Mesodermal cell (in vitro differentiated cells): ENCODE data around the gene IGSF9B.

Experiments used
- H3K27ac ChIP-seq: 2 replicates; pipeline ENCODE4 v1.7.0; 2013; ENCODE audit warnings: mild to moderate bottlenecking, low read depth, low read length, moderate library complexity; ENCODE audit not compliant: severe bottlenecking
- H3K36me3 ChIP-seq: 2 replicates; pipeline ENCODE4 v1.7.1; 2013; ENCODE audit warnings: mild to moderate bottlenecking, low read length, moderate library complexity; ENCODE audit not compliant: control insufficient read depth, insufficient read depth
- H3K4me1 ChIP-seq: one replicate; pipeline ENCODE4 v1.7.1; 2013; ENCODE audit warnings: mild to moderate bottlenecking, low read length; ENCODE audit not compliant: insufficient read depth, control insufficient read depth, poor library complexity, severe bottlenecking
- H3K4me3 ChIP-seq: 2 replicates; pipeline ENCODE4 v1.7.0; 2013; ENCODE audit warnings: low read length, control low read depth, mild to moderate bottlenecking; ENCODE audit not compliant: insufficient read depth, poor library complexity, severe bottlenecking; ENCODE audit errors: extremely low read depth
- H3K9me3 ChIP-seq: 2 replicates; pipeline ENCODE4 v1.7.1; 2013; ENCODE audit warnings: mild to moderate bottlenecking, low read length, moderate library complexity; ENCODE audit not compliant: control insufficient read depth
- WGBS, 2 experiments: methylation state at CpG; one replicate each; pipeline ENCODE4 v1.1.5; 2013; ENCODE audit warnings: missing lambda C conversion rate in 2 of 2; ENCODE audit not compliant: insufficient coverage in 2 of 2; 5-methylcytosine and 5-hydroxymethylcytosine counted together

The IGSF9B gene

GRCh38 chr11:133906746-133907145 lies 50.0 kb downstream of the IGSF9B start:
- Histone ChIP-seq H3K9me3 (no peaks in the 10 kb centered on the region), H3K4me1 (no peaks in the 10 kb centered on the region), H3K4me3 (no peak overlapping the region), H3K36me3 (no peaks in the 10 kb centered on the region), H3K27ac (no peak overlapping the region)
- 93 to 94% methylated on average over 11 to 12 of the region's 13 CpGs for WGBS, 2 experiments

DNA sequence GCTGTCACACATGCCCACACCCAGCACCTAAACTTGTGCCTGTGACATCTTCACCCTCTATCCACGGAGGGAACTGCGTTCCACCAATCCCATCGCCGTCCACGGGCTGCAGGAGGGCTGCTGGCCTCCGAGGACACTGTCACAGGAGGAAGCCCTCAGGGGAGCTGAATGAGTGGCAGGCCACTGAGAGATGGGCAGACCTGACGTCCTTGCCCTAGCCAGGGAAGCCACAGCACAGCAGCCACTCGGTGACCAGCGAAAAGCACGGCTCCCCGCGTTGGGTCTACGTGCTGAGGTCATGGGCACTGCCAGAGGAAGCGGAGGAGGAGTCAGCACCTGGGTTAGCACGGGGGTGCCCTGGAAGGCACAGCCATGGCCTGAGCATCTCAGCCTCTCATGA lies 50.5 kb downstream of the IGSF9B start:
- H3K9me3 ChIP-seq = no peaks in the 10 kb centered on the region
- H3K4me1 ChIP-seq = no peaks in the 10 kb centered on the region
- 88 to 97% methylated on average over 12 to 15 of the region's 15 CpGs for WGBS, 2 experiments
- H3K27ac ChIP-seq = no peak overlapping the region
- H3K4me3 ChIP-seq = no peak overlapping the region
- no peaks in the 10 kb centered on the region for H3K36me3 ChIP-seq

DNA sequence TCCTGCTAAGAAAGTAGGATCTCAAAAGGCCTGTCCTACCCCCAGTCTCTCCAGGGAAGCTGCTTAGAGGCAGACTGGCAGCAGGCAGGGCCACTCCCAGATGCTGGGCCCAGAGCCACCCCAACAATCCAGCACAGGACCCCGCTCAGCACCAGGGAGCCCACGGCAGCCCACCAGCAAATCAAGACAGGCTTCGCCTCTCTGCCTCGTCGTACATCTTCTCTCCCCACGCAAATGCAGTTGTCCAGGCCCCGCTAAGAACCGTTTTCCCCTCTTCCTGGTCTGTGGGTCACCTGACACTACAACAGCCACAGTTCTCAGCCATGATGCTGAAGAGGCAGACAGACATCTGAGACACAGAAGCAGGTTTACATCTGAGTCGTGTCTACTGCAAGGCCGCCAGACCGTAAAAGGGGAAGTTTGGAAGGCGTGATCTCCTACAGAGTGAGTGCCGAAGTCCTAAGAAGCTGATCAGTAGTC lies 51.1 kb downstream of the IGSF9B start:
- no peak overlapping the region for H3K27ac ChIP-seq
- no peaks in the 10 kb centered on the region for H3K9me3 ChIP-seq
- 89 to 95% methylated on average over 13 of the region's 13 CpGs for WGBS, 2 experiments
- H3K4me1 ChIP-seq = no peaks in the 10 kb centered on the region
- H3K4me3 ChIP-seq = no peak overlapping the region
- H3K36me3 ChIP-seq = no peaks in the 10 kb centered on the region

DNA sequence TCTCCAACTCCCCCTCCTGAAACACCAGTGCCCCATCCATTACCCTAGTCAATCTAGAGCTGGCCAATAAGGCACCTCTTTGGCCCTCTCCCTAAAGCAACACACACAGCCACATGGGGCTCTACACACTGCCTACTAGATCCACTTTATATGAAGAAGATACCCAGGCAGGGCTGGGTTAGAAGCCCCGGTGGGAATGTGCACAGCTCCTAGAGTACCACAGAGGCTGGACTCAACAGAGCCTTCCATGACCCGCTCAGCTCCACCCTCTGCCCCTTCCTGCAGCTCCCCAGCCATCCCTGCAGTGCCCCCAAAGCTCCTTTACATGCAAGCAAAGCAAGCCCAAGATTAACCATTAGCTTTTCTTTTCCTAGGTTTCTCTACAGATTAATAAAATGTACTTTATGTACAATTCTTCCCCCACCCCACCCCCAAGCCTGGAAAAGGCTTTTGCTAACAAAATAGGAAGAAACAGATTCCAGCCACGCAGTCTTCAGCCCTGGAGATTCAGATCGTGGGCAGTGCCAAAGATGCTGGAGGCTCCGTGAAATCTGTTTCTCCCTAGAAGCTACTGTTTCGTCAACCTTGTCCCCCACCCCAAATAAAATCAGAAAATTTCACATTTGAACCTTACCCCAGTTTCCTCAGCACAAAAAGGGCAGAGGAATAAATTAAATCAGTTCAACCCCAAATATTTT lies 51.8 kb downstream of the IGSF9B start:
- WGBS, 2 experiments = 86 to 90% methylated on average over 2 to 6 of the region's 6 CpGs
- Histone ChIP-seq H3K4me3 (no peak overlapping the region), H3K9me3 (no peaks in the 10 kb centered on the region), H3K27ac (no peak overlapping the region), H3K36me3 (no peaks in the 10 kb centered on the region), H3K4me1 (no peaks in the 10 kb centered on the region)

DNA sequence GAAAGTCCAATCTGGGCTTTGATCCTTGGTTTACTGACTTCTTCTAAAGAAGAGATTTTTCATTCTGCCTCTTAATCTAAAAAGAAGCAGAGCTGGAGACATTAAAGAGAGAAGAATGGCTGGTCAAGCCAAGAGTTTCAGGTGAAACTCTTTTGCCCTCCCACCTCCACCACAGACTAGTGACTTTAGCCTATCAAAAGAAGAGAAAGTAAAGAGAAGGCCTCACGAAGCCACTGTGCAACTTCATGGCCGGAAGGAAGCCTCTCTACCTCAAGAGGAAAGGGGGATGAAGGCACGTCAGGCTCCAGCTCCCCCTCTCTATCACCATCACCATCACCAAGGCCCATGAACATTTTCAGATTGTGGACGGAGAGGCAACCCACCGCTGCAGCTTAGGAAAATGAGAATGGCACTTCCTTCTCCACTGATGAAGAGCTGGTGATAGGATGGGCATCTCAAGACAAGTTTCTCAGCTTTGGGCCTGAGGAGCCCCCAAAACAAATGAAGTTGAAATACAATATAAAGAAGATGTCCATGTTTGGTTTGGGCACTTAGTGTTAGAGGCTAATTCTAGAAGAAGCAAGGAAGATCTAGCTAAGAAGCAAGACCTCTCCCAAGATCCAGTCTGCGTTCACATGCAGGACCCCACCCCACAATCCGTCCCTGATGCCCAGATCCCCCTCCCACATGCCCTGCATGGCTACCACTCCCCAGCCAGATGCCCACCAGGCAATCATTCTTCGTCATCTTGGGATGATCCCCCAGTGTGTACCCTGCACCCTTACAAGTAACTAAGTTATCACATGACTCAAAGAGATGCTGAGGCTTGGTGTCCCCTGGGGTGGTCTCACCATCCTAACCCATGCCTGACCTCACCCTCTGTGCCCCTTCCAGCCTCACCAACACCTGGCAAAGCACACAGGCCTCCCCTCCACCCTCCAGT lies 52.6 kb downstream of the IGSF9B start:
- H3K4me1 ChIP-seq = no peaks in the 10 kb centered on the region
- no peaks in the 10 kb centered on the region for H3K36me3 ChIP-seq
- WGBS, 2 experiments = 89 to 100% methylated on average over 2 to 4 of the region's 8 CpGs
- H3K9me3 ChIP-seq = no peaks in the 10 kb centered on the region
- no peak overlapping the region for H3K4me3 ChIP-seq
- no peak overlapping the region for H3K27ac ChIP-seq

DNA sequence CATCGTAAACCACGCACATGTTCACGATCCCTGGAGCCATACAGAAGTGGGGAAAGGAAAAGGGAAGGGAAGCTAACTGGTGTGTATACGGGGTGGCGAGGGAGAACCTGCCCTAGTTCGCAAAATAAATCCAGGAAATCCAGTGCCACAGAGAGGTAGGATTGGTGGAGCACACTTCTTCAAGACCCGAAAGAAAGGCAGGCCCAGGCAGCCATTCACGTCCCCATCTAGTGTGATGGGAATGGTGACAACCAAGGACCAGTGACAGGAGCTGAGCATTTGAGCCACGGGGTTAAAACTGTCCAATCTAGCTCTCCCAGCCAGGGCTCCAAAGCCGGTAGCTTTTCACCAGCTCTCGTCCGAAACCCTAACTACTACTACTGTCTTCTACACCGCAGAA lies 53.7 kb downstream of the IGSF9B start:
- Histone ChIP-seq H3K36me3 (no peaks in the 10 kb centered on the region), H3K4me1 (no peaks in the 10 kb centered on the region), H3K4me3 (no peak overlapping the region), H3K27ac (no peak overlapping the region), H3K9me3 (no peaks in the 10 kb centered on the region)
- 96 to 98% methylated on average over 10 to 11 of the region's 13 CpGs for WGBS, 2 experiments

- Histone ChIP-seq H3K4me1 (no peaks in the 10 kb centered on the region), H3K27ac (no peak overlapping the region), H3K36me3 (no peaks in the 10 kb centered on the region), H3K4me3 (no peak overlapping the region), H3K9me3 (no peaks in the 10 kb centered on the region)
- 91 to 100% methylated on average over 4 of the region's 4 CpGs for WGBS, 2 experiments
Observed at GRCh38 chr11:133902506-133902905, 54.3 kb downstream of the IGSF9B start.

DNA sequence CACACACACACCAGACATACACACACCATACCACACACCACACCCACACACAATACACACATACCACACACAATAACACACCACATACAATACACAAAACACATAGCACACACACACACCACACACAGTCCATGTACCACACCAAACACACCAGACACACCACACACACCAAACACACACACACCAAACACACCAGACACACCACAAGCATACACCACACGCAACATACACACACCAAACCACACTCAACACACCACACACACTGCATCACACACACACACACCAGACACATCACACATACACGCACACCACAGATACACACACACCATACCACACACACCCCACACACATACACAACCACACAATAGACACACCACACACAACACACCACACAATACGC lies 54.8 kb downstream of the IGSF9B start:
- Histone ChIP-seq H3K4me3 (no peak overlapping the region), H3K9me3 (no peaks in the 10 kb centered on the region), H3K36me3 (no peaks in the 10 kb centered on the region), H3K4me1 (no peaks in the 10 kb centered on the region), H3K27ac (no peak overlapping the region)
- 71 to 90% methylated on average over 2 of the region's 3 CpGs for WGBS, 2 experiments

DNA sequence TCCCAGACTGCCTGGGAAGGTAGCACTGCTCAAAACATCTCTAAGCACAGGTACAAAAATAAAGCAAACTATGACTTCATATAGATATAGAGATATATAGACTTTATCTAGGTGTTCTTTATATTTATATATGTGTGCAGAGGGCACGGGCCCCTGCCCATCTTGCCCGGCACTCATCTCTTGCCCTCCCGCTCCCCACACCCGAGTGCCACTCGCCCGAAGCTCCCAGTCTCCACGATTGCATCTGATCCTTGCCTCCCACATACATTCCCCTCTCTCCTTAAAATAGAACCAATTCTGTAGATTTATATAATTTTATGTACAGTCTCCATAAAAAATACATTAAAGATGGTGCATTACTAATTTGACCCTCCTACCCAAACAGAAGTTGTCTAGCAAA lies 55.5 kb downstream of the IGSF9B start:
- no peaks in the 10 kb centered on the region for H3K4me1 ChIP-seq
- no peaks in the 10 kb centered on the region for H3K9me3 ChIP-seq
- no peak overlapping the region for H3K27ac ChIP-seq
- H3K36me3 ChIP-seq = no peaks in the 10 kb centered on the region
- H3K4me3 ChIP-seq = no peak overlapping the region
- 100% methylated on average over 3 of the region's 7 CpGs; no CpG with 5 or more reads in 1 of the 2 experiments for WGBS, 2 experiments

DNA sequence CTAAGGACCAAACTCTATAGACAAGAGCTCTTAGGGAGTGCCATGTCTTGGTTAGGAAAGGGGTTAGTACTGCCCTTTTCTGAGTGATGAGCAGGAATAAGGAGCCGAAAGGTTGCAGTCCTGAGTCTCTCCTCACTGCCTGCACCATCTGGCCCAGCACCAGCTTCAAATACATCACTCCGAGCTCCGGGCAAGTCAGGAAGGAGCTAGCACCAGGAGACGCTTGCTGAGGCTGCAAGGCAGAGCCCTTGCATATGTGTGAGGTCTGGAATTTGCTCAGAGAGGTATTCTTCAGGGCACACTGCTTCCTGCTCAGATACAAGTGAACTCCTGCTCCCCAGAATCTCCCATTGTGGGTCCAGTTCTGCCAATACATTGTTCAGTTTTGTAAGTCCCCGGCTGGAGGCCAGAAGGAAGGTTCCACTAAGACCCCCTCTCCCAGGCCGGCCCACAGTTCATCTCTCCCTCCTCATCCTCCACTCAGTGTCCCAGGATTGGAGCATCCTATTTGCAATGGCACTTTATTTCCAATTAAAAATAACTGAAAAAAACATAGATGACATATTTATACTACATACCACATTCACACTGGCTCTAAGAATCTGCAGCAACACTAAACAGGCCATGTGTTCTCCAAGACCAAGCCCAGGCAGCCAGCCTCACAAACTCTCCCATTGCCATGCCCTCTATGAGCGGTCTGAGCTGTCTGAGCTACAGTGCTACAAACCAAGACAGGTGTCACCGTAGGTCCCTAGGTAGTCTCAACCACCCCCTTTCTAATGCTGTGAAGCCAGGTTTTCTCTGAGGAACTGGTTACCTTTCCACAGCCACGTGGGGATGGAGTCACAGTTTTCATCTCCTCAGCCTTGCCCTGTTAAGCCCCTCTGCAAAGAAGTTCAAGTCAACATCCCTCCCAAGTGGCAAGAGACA lies 56.3 kb downstream of the IGSF9B start:
- no peak overlapping the region for H3K4me3 ChIP-seq
- H3K36me3 ChIP-seq = no peaks in the 10 kb centered on the region
- peaks cover 3% of the 10 kb centered on the region for H3K4me1 ChIP-seq
- no peak overlapping the region for H3K27ac ChIP-seq
- no peaks in the 10 kb centered on the region for H3K9me3 ChIP-seq
- 92 to 95% methylated on average over 6 to 7 of the region's 9 CpGs for WGBS, 2 experiments
